HG03457 (cell line): ENCODE results near the gene RPS29.
"Not testable (repeated sequence)": the region's sequence is repeated elsewhere in the genome, so short reads cannot be mapped to it uniquely, and the experiment has no call there.

ENCODE experiments used
- ATAC-seq: cut with Tn5 transposase; IDR thresholded peaks from one replicate; pipeline ENCODE4 v1.9.1; 2021; ENCODE audit warnings: moderate number of reproducible peaks; ENCODE audit not compliant: unreplicated experiment

RPS29 gene

DNA sequence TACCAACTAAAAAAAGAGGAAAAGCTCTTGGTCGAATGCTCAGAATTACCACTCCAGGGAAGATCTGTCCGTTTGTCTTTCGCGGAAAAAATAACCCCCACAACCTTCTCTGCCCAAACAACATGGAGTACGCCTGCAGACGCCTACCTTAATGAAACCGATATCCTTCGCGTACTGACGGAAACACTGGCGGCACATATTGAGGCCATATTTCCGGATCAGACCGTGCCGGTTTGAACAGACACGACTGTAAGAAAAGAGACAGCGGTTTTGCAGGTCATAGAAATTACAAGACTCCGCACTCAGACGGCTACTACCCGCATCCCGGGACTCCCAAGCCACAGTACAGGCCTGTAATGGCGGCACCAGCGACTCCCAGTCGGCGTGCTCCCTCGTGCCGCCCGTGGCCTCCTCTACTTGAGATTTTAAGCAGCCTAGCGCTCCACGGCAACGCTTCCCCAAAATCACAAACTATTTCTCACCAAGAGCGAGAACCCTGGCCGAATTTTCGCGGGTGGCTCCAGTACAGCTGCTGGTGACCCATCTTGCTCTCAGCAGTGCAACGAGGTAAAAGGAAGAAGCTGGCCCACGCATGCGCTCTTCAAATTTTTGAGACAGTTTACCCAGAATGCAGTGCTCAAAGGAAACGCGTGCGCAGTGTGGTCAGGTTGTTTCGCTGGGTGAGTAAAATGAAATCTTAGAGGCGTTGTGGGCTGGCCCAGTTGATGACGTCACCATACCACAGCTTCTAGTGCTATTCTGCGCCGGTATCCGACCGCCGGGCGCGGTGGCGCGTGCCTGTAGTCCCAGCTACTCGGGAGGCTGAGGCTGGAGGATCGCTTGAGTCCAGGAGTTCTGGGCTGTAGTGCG is at the start of gene RPS29:
Gene RPS29, minus strand, starts transcription at position 578 of the 870 bp plus-strand sequence. Its CDS starts 34 bp downstream, at position 544.
- ATAC-seq, result peak; percentile 84

DNA sequence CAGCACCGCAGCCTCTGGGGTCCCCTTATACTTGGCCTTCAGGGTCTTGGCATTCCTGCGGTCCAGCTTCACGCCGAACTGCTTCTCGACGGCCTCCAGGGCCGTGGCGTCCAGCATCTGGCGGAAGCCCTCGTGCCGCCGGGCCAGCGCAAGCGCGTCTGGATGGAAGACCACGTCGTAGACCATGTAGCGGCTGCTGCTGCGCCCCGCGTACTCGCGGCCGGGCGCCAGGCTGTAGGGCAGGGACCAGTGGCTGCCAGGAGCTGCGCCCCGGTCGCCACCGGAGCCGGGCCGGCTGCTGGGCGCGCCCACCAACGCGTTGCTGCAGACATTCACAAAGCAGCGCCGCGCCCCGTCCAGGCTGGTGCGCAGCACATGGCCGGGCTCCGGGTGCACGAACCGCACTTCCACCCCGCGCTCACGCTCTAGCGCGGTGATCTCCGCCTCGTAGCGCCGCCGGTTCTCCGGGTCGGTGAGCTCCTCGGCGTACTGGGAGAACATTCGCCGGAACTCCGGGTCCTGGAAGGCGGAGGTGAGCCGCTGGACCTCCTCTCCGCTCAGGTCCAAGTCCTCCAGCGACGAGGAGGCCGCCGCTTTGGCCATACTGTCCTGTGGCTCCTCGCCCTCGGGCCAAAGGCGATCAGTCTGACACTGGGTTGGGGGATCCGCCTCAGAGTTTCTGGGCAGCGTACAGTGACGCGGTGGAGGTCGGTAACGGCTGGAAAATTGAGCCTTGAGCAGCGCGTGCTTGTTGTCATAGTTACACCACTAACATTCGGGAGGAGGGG is 48.6 kb upstream of the RPS29 start, which contains the start of gene DNAAF2:
Gene DNAAF2, minus strand, starts transcription at position 698 of the 788 bp plus-strand sequence. Its CDS starts 95 bp downstream, at position 603.
- peak; percentile 20 for ATAC-seq

DNA sequence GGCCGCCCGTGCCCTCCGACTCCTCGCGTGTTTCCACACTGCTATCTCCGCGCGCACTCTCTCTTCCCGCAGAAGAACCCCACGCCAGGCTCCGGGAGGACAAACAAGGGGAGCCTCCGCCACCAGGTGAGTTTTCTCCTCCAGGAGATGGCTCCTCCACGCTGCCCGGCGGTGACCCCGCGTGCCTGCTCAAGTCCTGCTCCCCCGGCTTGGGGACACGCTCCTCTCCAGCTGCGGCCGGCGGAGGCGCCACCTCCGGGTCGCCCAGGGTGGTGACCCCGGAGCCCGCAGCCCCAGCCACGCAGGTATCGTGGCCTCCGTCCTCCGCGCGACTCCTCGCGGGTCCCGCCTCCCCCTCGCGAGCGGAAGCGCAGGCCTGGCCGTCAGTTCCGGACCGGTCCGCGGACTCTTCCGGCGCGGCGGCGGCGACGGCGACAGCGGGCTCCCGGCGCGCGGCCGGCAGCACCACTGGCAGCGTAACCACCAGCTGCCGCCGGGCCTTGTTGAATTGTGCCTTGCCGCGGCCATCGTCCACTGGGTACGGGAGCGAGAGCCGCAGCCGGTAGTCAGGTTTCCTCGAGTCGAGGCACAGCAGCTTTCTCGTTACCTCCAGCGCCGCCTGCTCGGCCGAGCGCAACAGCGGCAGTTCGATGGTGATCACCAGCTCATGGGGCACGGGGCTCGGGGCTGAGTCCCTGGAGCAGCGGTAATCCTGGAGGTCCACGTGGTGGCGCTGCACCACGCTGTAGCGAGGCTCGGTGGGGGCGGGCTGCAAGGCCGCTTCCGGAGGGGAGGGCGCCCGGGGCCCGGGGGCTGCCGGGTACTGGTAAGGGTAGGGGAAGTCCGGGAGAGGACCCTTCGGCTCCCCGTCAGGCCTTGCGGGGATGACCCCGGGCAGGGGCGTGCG is 47.7 kb upstream of the RPS29 start:
- ATAC-seq, result peak; percentile 76

DNA sequence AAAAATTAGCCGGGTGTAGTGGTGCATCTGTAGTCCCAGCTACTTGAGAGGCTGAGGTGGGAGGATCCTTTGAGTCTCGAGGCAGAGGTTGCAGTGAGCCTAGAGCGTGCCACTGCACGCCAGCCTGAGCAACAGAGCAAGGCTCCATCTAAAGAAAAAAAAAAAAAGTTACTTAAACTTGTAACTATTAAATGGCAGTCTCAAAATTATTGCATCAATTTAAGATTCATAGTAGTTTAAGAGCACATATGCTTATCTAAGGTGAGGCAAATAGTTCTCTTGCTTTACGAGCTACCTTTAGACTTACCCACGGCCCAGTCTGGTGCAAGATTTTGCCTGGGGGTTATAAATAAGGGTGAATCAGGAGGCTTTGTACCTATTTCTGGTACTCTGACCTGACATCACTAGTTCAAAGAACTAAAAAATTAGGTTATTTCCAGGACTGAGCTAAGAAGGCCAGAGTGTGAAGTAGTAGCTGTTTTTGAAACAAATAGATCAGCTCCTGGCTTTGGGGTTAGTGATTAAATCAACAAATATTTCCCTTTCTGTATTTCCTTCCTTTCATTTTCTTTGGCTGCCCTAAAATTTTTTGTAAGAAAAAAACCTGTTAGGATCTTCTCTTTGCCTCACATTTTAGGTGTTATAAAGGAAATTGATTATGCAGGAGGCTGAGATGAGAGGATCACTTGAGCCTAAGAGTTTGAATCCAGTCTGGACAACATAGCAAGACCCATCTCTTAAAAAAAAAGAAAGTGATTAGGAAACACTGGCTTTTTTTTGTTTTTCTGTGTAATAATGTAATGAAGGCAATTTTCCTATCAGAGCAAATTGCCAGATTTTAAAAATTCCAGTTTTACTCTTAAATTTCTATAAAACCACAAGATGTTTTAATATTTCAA is 38.0 kb upstream of the RPS29 start:
- ATAC-seq, result no peak

DNA sequence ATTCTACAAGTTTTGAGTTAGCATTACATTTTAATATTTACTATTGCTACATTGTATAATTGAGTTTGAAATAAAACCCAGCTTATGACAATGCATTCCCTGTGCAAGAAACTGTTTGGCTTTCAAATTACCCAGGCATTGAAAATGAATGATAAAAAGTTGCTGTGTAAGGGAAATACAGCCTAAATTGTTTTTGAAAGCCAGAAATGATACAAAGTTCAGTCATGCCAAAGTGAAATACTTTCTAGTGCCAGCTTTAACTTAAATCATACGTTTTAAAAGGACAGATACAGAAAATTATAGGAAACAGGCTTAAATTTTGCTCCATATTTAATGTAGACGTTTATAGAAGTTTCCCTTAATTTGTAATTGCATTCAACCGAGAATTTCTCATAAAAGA is 37.2 kb upstream of the RPS29 start:
- ATAC-seq, result no peak

DNA sequence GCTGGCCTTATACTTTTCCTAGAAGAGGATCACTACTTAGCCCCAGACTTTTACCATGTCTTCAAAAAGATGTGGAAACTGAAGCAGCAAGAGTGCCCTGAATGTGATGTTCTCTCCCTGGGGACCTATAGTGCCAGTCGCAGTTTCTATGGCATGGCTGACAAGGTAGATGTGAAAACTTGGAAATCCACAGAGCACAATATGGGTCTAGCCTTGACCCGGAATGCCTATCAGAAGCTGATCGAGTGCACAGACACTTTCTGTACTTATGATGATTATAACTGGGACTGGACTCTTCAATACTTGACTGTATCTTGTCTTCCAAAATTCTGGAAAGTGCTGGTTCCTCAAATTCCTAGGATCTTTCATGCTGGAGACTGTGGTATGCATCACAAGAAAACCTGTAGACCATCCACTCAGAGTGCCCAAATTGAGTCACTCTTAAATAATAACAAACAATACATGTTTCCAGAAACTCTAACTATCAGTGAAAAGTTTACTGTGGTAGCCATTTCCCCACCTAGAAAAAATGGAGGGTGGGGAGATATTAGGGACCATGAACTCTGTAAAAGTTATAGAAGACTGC is 35.9 kb upstream of the RPS29 start:
- ATAC-seq, result no peak

DNA sequence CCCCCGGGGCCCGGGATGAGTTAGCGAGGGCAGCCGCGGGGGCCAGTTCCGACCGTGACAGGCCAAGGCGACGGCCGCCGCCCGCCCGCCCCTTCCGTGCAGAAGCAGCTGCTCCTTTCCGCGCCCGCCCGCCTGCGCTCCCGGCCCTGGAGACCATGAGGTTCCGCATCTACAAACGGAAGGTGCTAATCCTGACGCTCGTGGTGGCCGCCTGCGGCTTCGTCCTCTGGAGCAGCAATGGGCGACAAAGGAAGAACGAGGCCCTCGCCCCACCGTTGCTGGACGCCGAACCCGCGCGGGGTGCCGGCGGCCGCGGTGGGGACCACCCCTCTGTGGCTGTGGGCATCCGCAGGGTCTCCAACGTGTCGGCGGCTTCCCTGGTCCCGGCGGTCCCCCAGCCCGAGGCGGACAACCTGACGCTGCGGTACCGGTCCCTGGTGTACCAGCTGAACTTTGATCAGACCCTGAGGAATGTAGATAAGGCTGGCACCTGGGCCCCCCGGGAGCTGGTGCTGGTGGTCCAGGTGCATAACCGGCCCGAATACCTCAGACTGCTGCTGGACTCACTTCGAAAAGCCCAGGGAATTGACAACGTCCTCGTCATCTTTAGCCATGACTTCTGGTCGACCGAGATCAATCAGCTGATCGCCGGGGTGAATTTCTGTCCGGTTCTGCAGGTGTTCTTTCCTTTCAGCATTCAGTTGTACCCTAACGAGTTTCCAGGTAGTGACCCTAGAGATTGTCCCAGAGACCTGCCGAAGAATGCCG is 35.1 kb upstream of the RPS29 start:
- ATAC-seq, result peak; percentile 6

DNA sequence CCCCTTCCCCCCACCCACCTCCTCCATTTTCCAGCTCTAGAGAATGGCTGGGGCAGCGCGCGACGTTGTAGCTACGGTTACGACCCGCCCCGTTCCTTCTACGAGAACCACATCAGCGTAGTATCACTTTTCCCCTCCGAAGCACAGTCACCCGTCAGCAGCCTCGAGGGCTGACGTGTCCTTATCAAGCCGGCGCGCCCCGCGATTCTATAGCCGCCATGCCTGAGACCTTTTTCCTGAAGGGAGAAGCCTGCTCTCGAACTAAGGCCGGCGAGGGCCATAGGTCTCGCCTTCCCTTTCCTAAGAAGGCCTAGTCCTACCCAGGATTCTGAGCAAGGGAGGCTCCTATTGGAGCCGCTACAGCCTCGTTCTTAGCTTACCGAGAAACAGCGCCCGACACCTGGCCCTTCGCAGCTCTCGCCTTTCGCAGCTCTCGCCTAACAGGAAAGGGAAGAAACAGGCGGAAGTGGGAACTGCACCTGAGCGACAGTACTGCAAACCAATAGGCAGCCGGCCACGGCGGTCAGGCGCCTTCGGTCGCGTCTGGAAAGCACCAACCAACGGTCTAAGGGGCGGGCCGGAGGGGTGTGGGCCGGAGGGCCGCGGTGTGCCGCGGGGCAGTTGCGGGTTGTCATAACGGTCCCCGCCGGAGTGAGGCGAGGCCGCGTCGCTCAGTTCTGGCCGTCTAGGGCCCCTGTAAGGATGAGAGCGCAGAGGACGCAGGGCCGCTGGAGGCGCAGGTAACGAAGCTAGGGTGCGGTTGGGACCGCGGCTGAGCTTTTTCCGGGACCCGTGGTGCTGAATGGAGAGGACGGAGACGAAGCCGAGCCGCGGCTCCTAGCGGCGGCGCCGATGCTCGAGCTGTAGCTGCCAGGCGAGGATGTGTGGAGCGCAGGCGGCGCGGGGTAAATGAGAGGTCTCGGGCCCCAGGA is 34.3 kb upstream of the RPS29 start, which contains the start of the genes MGAT2 and RPL36AL:
Gene MGAT2, plus strand, starts transcription at position 618 of the 932 bp plus-strand sequence. CDS start 470 bp downstream, outside the sequence.
Gene RPL36AL, minus strand, starts transcription at position 445 of the 932 bp plus-strand sequence. CDS start 1,522 bp downstream, outside the sequence.
- ATAC-seq, result peak; percentile 92

DNA sequence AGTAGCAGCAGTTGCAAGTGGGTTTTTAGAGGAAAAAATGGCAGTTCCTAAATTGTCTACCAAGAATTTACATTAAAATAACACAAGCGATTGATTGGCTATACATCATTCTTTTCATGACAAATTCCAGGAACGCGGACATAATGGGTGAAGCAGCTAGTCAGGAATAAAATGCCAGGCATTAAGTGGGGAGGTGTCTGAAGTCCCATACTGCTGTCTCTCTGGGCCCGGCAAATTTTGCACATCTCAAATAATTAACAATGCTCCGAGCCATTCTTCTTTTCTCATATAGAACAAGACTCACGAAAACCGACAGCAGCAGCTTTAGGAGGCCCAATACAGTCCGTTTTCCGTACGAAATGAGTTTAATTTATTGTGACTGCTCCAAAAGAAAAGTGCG is 33.5 kb upstream of the RPS29 start:
- no peak for ATAC-seq

DNA sequence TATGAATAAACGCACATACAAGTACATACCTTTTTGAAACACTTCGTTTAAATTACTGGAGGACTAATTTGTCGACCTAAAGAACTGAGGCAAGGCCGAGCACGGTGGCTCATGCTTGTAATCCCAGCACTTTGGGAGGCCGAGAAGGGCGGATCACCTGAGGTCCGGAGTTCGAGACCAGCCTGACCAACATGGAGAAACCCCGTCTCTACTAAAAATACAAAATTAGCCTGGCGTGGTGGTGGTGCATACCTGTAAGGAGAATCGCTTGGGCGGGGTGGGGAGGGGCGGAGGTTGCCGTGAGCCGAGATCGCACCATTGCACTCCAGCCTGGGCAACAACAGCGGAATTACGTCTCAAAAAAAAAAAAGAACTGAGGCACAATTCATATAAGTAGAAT is 33.1 kb upstream of the RPS29 start:
- not testable (repeated sequence) for ATAC-seq

DNA sequence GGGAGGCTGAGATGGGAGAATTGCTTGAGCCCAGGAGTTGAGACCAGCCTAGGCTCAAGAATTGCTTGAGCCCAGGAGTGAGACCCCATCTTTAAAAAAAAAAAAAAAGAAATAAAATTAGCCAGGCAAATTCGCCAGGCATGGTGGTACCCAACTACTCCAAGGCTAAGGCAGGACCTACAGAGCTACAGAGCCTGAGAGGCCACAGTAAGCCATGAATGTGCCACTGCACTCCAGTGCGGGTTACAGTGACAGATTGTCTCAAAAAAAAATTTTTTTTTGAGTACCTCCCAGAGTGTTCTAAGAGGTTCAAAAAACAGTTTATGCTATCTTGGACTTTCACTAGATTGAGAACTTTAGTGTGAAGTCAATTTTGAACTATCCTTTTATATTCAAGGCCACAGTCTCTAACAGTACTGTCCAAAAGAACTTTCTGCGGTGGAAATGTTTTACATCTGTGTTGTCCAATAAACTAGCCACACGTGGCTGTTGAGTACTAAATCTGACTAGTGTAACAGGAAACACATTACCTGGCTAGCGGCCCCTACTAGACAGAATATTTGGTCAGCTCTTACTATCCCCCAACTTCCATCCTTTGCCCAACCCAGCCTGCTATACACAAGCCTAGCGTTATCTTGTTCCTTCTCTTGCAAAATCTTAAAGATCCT is 31.8 kb upstream of the RPS29 start:
- ATAC-seq, result no peak

DNA sequence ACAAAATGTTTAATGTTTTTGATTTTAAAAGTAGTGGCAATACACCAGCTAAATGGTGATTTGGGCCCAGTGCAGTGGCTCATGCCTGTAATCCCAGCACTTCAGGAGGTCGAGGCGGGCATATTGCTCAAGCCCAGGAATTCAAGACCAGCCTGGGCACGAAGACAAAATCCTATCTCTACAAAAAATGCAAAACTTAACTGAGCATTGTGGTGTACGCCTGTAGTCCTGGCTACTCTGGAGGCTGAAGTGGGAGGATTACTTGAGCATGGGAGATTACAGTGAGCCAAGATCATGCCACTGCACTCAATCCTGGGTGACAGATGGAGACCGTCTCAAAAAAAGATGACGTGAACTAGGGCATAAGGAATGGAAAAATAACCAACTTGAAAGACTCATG is 29.6 kb upstream of the RPS29 start:
- no peak for ATAC-seq

DNA sequence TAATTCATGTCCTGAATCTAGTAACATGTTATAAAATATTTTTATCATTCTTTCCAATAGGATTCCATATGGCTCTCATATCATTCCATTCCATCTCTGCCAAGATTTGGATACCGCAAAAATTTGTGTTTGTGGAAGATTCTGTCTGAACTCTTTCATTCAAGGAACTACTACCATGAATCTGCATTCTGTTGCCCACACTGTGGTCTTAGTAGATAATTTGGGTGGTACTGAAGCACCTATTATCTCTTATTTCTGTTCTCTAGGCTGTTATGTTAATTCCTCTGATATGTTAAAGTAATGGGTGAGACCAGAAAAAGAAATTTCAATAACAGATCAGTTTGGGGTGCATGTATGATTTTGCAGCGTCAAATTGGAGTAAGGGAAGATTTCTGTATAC is 28.0 kb upstream of the RPS29 start:
- no peak for ATAC-seq

DNA sequence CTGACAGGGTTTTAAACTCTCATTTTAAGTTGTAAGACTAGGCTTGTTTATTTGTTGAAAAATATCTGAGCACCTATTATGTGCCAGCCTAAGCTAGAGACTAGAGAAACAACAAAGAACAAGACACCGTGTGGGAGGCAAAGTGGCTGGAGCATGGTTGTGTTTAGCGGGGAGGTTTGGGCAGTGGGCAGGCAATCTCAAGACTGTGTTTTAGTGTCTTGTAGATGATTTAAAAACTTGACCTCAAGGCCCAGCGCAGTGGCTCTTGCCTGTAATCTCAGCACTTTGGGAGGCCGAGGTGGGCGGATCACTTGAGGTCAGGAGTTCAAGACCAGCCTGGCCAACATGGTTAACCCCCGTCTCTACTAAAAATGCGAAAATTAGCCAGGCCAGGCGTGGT is 26.5 kb upstream of the RPS29 start:
- no peak for ATAC-seq

DNA sequence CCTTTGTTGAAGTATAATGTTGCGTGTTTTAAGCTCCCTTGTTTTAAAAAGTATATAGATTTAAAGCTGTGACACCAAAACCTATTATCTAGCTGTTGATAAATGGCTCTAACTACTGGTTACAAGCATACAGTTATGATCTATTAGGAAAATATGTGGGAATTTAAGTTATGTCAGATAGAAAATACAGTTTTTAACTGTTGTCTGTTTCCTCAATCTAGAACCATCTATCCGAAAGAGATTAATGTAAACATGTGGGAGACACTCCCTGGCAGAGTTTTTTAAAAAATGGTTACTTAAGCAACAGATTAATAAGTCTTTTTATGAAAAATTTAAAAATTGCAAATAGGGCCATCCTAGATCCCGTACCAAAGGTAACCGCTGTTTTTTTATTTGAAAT is 26.1 kb upstream of the RPS29 start:
- no peak for ATAC-seq

DNA sequence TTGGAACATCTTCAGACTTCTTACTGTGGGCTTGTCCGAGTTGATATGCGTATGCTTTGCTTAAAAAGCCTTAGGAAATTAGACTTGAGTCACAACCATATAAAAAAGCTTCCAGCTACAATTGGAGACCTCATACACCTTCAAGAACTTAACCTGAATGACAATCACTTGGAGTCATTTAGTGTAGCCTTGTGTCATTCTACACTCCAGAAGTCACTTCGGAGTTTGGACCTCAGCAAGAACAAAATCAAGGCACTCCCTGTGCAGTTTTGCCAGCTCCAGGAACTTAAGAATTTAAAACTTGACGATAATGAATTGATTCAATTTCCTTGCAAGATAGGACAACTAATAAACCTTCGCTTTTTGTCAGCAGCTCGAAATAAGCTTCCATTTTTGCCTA is 21.4 kb upstream of the RPS29 start:
- no peak for ATAC-seq
